Measurements from ENCODE around the gene ALS2CL. TPM values are rescaled to one million over a fixed set of nuclear protein-coding genes. Genes with fewer than 3 reads are reported as not detected.

The ALS2CL gene
- total and polyA plus RNA-seq, 7 experiments from 2014 or later = 4.2 to 41.5 (median 30.3) TPM

GRCh38 chr3:46699676-46700523 lies 6.4 kb upstream of the ALS2CL start:
- H3K27ac Mint-ChIP-seq = peak overlapping the region in 8 of 9 donors; percentile 83 to 95 (median 87)
- peaks cover 15 to 80% (median 61%) of the 10 kb centered on the region in 7 donors for H3K4me1 Mint-ChIP-seq
- peak overlapping the region in 8 of 10 donors; percentile 20 to 70 (median 58) for H3K4me3 Mint-ChIP-seq
- Histone ChIP-seq H3K27me3 (ENCODE audit: control insufficient read depth in 2 of 2, insufficient read depth in 2 of 2, low read length in 2 of 2) (no peaks in the 10 kb centered on the region), H3K4me3 (ENCODE audit: low read length) (no peak overlapping the region), H3K9me3 (ENCODE audit: control insufficient read depth in 2 of 3, low read length in 3 of 3) (no peaks in the 10 kb centered on the region), H3K27ac (ENCODE audit: low read depth, low read length) (no peak overlapping the region), H3K36me3 (ENCODE audit: control insufficient read depth in 2 of 3, insufficient read depth in 3 of 3, low read length in 3 of 3) (no peaks in the 10 kb centered on the region), H3K4me1 (ENCODE audit: control insufficient read depth in 2 of 2, insufficient read depth in 2 of 2, low read length in 2 of 2) (peaks cover 15 to 57% of the 10 kb centered on the region in 2 donors)
- DNase-seq = no peak
- H3K9me3 Mint-ChIP-seq = peaks cover 0 to 1% (median 0%) of the 10 kb centered on the region in 11 donors
- ChIA-PET POLR2A (no interaction called here), CTCF (interaction anchor here (1.1 kb wide), 1 partner anchor 8 kb away, joined by 4 read pairs; no protein-coding TSS in a partner anchor)
- peak; percentile 60 for ATAC-seq
- no peaks in the 10 kb centered on the region for H3K36me3 Mint-ChIP-seq
- H3K27me3 Mint-ChIP-seq = peaks cover 0 to 41% (median 0%) of the 10 kb centered on the region in 5 donors
- intact Hi-C loops (cut with micrococcal nuclease) = loop anchor here in 1 of 2 donors (10.0 kb wide), 1 partner anchor 165 kb away; no protein-coding TSS in a partner anchor

GRCh38 chr3:46695962-46696894 lies 2.7 kb upstream of the ALS2CL start:
- POLR2A ChIA-PET = interaction anchor here (0.5 to 1.6 kb wide), 3 partner anchors 101 to 684 kb away, joined by 3 to 5 read pairs (median 4); partner anchors contain the start of gene SETD2
- ATAC-seq = no peak
- no peaks in the 10 kb centered on the region for H3K27me3 ChIP-seq (ENCODE audit: control insufficient read depth in 2 of 2, insufficient read depth in 2 of 2, low read length in 2 of 2)
- H3K4me1 ChIP-seq (ENCODE audit: control insufficient read depth in 2 of 2, insufficient read depth in 2 of 2, low read length in 2 of 2) = peaks cover 32 to 76% of the 10 kb centered on the region in 2 donors
- no peaks in the 10 kb centered on the region for H3K9me3 ChIP-seq (ENCODE audit: control insufficient read depth in 2 of 3, low read length in 3 of 3)
- Mint-ChIP-seq H3K9me3 (peaks cover 0 to 2% (median 0%) of the 10 kb centered on the region in 11 donors), H3K36me3 (no peaks in the 10 kb centered on the region), H3K27ac (peak overlapping the region; percentile 10 to 95 (median 92)), H3K4me1 (peaks cover 28 to 90% (median 62%) of the 10 kb centered on the region in 7 donors), H3K27me3 (peaks cover 0 to 42% (median 0%) of the 10 kb centered on the region in 5 donors), H3K4me3 (peak overlapping the region; percentile 40 to 94 (median 76))
- H3K4me3 ChIP-seq (ENCODE audit: low read length) = peak overlapping the region; percentile 6
- intact Hi-C loops (cut with micrococcal nuclease) = loop anchor here in 1 of 2 donors (10.0 kb wide), 1 partner anchor 161 kb away; no protein-coding TSS in a partner anchor
- DNase-seq = no peak
- peak overlapping the region; percentile 75 for H3K27ac ChIP-seq (ENCODE audit: low read depth, low read length)
- CTCF ChIA-PET = interaction anchor here (0.6 to 2.0 kb wide), 4 partner anchors 10 to 208 kb away, joined by 3 to 5 read pairs (median 4); no protein-coding TSS in a partner anchor
- peaks cover 0 to 5% (median 0%) of the 10 kb centered on the region in 3 experiments for H3K36me3 ChIP-seq (ENCODE audit: control insufficient read depth in 2 of 3, insufficient read depth in 3 of 3, low read length in 3 of 3)

DNA sequence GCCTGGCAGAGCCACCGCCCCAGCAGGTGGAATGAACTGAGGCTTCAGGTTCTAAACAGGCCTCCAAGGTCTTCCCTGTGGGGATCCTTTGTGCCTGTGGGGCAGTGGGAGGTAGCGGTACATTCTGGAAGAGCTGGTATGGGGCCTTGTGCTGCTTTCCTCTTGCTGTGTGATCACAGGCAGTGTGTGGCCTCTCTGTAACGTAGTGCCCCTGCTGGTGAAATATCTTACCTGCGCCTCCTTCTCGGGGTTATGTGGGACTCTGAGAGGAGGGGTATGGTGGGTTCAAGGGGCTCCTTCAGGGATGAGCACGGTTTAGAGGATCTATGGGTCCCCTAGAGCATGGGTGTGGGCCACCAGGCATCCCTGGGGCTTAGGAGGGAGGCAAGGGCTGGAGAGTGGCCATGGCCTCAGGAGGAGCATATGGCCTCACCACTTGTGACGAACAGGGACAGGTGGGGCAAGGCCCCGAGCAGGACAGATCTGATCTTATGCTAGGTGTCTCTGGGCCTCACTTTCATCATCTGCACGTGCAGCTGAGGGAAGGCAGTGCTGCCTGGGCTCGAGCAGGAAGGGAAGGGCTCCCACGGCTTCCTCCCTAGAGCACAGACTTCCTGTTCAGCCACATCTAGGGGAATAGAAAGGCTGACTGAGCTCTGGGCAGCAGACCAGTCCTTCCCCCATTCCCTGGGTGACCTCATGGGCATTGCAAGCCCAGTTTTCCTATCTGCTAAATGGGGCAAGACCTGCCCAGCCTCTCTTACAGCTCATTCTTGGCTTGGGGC lies 1.9 kb upstream of the ALS2CL start:
- Mint-ChIP-seq H3K4me3 (peak overlapping the region; percentile 40 to 94 (median 76)), H3K27me3 (peaks cover 0 to 39% (median 0%) of the 10 kb centered on the region in 5 donors), H3K4me1 (peaks cover 32 to 94% (median 69%) of the 10 kb centered on the region in 7 donors), H3K36me3 (no peaks in the 10 kb centered on the region), H3K27ac (peak overlapping the region; percentile 76 to 95 (median 92)), H3K9me3 (peaks cover 0 to 2% (median 0%) of the 10 kb centered on the region in 11 donors)
- intact Hi-C loops (cut with micrococcal nuclease) = loop anchor here in 1 of 2 donors (10.0 kb wide), 1 partner anchor 161 kb away; no protein-coding TSS in a partner anchor
- ATAC-seq (peak; percentile 37), DNase-seq (peak; percentile 19 to 58 (median 50))
- peaks cover 0 to 5% (median 0%) of the 10 kb centered on the region in 3 experiments for H3K36me3 ChIP-seq (ENCODE audit: control insufficient read depth in 2 of 3, insufficient read depth in 3 of 3, low read length in 3 of 3)
- POLR2A ChIA-PET = interaction anchor here (0.6 to 1.6 kb wide), 2 partner anchors 468 to 685 kb away, joined by 3 to 5 read pairs; partner anchors contain the start of gene SETD2
- peaks cover 32 to 78% of the 10 kb centered on the region in 2 donors for H3K4me1 ChIP-seq (ENCODE audit: control insufficient read depth in 2 of 2, insufficient read depth in 2 of 2, low read length in 2 of 2)
- no peaks in the 10 kb centered on the region for H3K27me3 ChIP-seq (ENCODE audit: control insufficient read depth in 2 of 2, insufficient read depth in 2 of 2, low read length in 2 of 2)
- H3K27ac ChIP-seq (ENCODE audit: low read depth, low read length) = peak overlapping the region; percentile 75
- no peaks in the 10 kb centered on the region for H3K9me3 ChIP-seq (ENCODE audit: control insufficient read depth in 2 of 3, low read length in 3 of 3)
- H3K4me3 ChIP-seq (ENCODE audit: low read length) = peak overlapping the region; percentile 6
- CTCF ChIA-PET = interaction anchor here (0.6 to 2.0 kb wide), 3 partner anchors 10 to 207 kb away, joined by 3 to 5 read pairs (median 5); no protein-coding TSS in a partner anchor

DNA sequence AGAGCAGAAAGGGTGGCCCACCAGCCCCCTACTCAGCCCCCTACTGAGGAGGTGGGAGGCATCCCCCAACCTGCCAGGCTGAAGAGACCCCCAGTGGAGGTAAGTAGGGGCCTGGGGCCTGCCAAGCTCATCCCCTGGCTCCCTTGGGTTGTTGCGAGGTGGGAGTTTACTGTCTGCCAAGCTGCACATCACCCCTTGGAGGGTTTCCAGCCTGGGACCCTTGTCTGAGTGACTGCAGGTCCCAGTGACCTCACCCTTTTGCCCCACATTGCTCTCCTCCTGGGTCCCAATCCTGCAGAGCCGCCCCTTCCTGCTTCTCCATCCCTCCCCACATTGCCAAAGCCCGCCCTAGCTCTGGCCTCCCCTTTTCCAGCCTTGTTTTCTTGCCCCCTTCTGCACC lies 1.0 kb upstream of the ALS2CL start:
- Histone ChIP-seq H3K27ac (ENCODE audit: low read depth, low read length) (peak overlapping the region; percentile 75), H3K4me3 (ENCODE audit: low read length) (peak overlapping the region; percentile 52), H3K27me3 (ENCODE audit: control insufficient read depth in 2 of 2, insufficient read depth in 2 of 2, low read length in 2 of 2) (no peaks in the 10 kb centered on the region), H3K9me3 (ENCODE audit: control insufficient read depth in 2 of 3, low read length in 3 of 3) (no peaks in the 10 kb centered on the region), H3K4me1 (ENCODE audit: control insufficient read depth in 2 of 2, insufficient read depth in 2 of 2, low read length in 2 of 2) (peaks cover 32 to 78% of the 10 kb centered on the region in 2 donors), H3K36me3 (ENCODE audit: control insufficient read depth in 2 of 3, insufficient read depth in 3 of 3, low read length in 3 of 3) (peaks cover 0 to 5% (median 0%) of the 10 kb centered on the region in 3 experiments)
- Mint-ChIP-seq H3K27ac (peak overlapping the region in 8 of 9 donors; percentile 84 to 95 (median 92)), H3K4me1 (peaks cover 32 to 94% (median 72%) of the 10 kb centered on the region in 7 donors), H3K9me3 (peaks cover 0 to 2% (median 0%) of the 10 kb centered on the region in 11 donors), H3K4me3 (peak overlapping the region; percentile 24 to 94 (median 72)), H3K27me3 (peaks cover 0 to 36% (median 0%) of the 10 kb centered on the region in 5 donors), H3K36me3 (no peaks in the 10 kb centered on the region)
- ATAC-seq = no peak
- DNase-seq = no peak
- ChIA-PET CTCF (interaction anchor here (2.0 kb wide), 1 partner anchor 11 kb away, joined by 5 read pairs; no protein-coding TSS in a partner anchor), POLR2A (no interaction called here)
- intact Hi-C loops (cut with micrococcal nuclease) = loop anchor here in 1 of 2 donors (5.0 to 10.0 kb wide), 4 partner anchors 153 to 588 kb away; partner anchors contain the start of genes CCDC12, KIF9, KLHL18 and NBEAL2

DNA sequence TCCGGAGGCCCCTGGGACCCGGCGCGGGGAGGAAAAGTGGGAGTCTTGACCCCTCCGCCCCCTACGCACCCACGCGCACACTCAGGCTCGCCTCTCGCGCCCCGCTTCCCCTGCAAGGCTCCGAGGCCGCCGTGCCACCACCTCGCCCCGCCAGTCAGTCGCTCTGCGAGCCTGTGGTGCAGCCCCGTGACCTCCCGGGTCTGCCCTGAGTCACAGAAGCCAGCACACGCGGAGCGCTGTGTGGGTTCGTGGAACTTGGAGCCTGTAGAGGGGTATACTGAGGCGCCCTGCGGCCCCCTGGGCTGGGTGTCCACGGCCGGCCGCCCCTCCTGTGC lies 380 bp upstream of the ALS2CL start:
- POLR2A ChIA-PET = interaction anchor here (1.0 to 1.6 kb wide), 3 partner anchors 9 to 155 kb away, joined by 4 to 7 read pairs (median 4); no protein-coding TSS in a partner anchor
- H3K27ac ChIP-seq (ENCODE audit: low read depth, low read length) = peak overlapping the region; percentile 75
- peak overlapping the region; percentile 52 for H3K4me3 ChIP-seq (ENCODE audit: low read length)
- Mint-ChIP-seq H3K4me3 (peak overlapping the region; percentile 10 to 94 (median 86)), H3K4me1 (peaks cover 32 to 92% (median 73%) of the 10 kb centered on the region in 7 donors), H3K27me3 (peaks cover 0 to 33% (median 0%) of the 10 kb centered on the region in 5 donors), H3K36me3 (no peaks in the 10 kb centered on the region), H3K27ac (peak overlapping the region in 6 of 9 donors; percentile 88 to 95 (median 93)), H3K9me3 (peaks cover 0 to 2% (median 0%) of the 10 kb centered on the region in 11 donors)
- DNase-seq (peak in 4 of 9 donors; percentile 45 to 57 (median 54)), ATAC-seq (peak; percentile 56)
- peaks cover 32 to 73% of the 10 kb centered on the region in 2 donors for H3K4me1 ChIP-seq (ENCODE audit: control insufficient read depth in 2 of 2, insufficient read depth in 2 of 2, low read length in 2 of 2)
- CTCF ChIA-PET = no interaction called here
- H3K27me3 ChIP-seq (ENCODE audit: control insufficient read depth in 2 of 2, insufficient read depth in 2 of 2, low read length in 2 of 2) = no peaks in the 10 kb centered on the region
- intact Hi-C loops (cut with micrococcal nuclease) = loop anchor here in 1 of 2 donors (2.0 to 10.0 kb wide), 7 partner anchors 63 to 687 kb away; partner anchors contain the start of genes CCDC12, KIF9, KLHL18 and NBEAL2
- no peaks in the 10 kb centered on the region for H3K9me3 ChIP-seq (ENCODE audit: control insufficient read depth in 2 of 3, low read length in 3 of 3)
- peaks cover 0 to 5% (median 0%) of the 10 kb centered on the region in 3 experiments for H3K36me3 ChIP-seq (ENCODE audit: control insufficient read depth in 2 of 3, insufficient read depth in 3 of 3, low read length in 3 of 3)
